Measurements from ENCODE around the gene DUSP10.

Gene DUSP10

GRCh38 chr1:221741703-221742554 lies at the start of gene DUSP10:
Gene DUSP10, minus strand, starts transcription at chr1:221742089. Its CDS starts 2,345 bp downstream, at chr1:221739744.
- peak; percentile 94 for DNase-seq

- DNase-seq, result no peak
Measured at GRCh38 chr1:221788466-221788865, 46.6 kb upstream of the DUSP10 start.

GRCh38 chr1:221786647-221787046 lies 44.8 kb upstream of the DUSP10 start:
- DNase-seq, result no peak

- DNase-seq, result no peak
Measured at GRCh38 chr1:221783936-221784335, 42.0 kb upstream of the DUSP10 start.

- DNase-seq, result no peak
Measured at GRCh38 chr1:221783437-221783836, 41.5 kb upstream of the DUSP10 start.

GRCh38 chr1:221782970-221783369 lies 41.1 kb upstream of the DUSP10 start:
- no peak for DNase-seq

- DNase-seq, result no peak
Measured at GRCh38 chr1:221782477-221782876, 40.6 kb upstream of the DUSP10 start.

GRCh38 chr1:221781102-221781755 lies 39.3 kb upstream of the DUSP10 start:
- no peak for DNase-seq

- no peak for DNase-seq
Measured at GRCh38 chr1:221780175-221780574, 38.3 kb upstream of the DUSP10 start.

- DNase-seq, result no peak
Measured at GRCh38 chr1:221779771-221780170, 37.9 kb upstream of the DUSP10 start.

GRCh38 chr1:221778535-221779142 lies 36.8 kb upstream of the DUSP10 start:
- peak; percentile 12 for DNase-seq

GRCh38 chr1:221778125-221778524 lies 36.2 kb upstream of the DUSP10 start:
- no peak for DNase-seq

- peak; percentile 15 for DNase-seq
Measured at GRCh38 chr1:221777431-221778072, 35.7 kb upstream of the DUSP10 start.

GRCh38 chr1:221776495-221777301 lies 34.8 kb upstream of the DUSP10 start:
- DNase-seq, result no peak

- DNase-seq, result no peak
Measured at GRCh38 chr1:221775206-221775605, 33.3 kb upstream of the DUSP10 start.

- no peak for DNase-seq
Measured at GRCh38 chr1:221774054-221774842, 32.4 kb upstream of the DUSP10 start.

GRCh38 chr1:221773383-221773782 lies 31.5 kb upstream of the DUSP10 start:
- DNase-seq, result no peak

GRCh38 chr1:221772117-221772516 lies 30.2 kb upstream of the DUSP10 start:
- DNase-seq, result no peak

GRCh38 chr1:221768444-221769066 lies 26.7 kb upstream of the DUSP10 start:
- DNase-seq, result no peak

- DNase-seq, result no peak
Measured at GRCh38 chr1:221766210-221766609, 24.3 kb upstream of the DUSP10 start.

- no peak for DNase-seq
Measured at GRCh38 chr1:221765527-221765926, 23.6 kb upstream of the DUSP10 start.
